ENCODE results near the gene MED15.
"Not testable (repeated sequence)": the region's sequence is repeated elsewhere in the genome, so short reads cannot be mapped to it uniquely, and the experiment has no call there.

MED15 gene

DNA sequence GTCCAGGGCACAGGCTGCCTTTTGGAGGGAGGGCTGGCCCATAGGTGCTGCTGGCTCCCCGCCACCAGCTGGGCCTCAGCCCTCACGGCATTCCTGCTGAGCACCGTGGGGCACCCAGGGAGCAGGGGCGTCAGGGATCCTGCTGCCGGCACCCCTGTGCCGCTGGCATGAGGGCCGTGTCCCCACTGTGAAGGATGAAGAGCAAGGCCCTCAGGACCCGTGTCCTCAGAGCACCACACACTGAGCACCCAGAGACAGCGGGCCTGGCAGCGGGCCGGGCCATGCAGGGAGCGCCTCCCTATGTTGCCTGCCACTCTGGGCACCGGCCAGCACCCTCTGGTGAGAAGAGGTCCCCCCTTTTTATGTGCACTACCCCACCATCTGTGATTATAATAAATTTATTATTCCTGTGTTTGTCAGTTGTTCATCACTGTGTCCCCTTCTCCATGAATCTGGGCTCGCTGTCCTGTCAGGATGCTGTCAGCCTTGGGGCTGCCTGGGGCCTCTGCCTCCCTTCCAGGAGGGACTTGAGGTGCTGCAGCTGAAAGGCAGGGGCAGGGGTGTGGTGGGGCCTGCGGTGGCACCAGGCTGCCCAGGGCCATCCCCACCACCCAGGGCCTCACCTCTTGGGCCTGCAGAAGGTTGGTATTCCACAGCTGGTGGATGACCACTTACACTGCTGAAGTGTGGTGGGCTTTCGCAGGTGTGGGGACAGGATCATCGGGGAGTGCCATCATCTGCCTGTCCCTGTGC is 80.0 kb downstream of the MED15 start:
- no peak for DNase-seq

DNA sequence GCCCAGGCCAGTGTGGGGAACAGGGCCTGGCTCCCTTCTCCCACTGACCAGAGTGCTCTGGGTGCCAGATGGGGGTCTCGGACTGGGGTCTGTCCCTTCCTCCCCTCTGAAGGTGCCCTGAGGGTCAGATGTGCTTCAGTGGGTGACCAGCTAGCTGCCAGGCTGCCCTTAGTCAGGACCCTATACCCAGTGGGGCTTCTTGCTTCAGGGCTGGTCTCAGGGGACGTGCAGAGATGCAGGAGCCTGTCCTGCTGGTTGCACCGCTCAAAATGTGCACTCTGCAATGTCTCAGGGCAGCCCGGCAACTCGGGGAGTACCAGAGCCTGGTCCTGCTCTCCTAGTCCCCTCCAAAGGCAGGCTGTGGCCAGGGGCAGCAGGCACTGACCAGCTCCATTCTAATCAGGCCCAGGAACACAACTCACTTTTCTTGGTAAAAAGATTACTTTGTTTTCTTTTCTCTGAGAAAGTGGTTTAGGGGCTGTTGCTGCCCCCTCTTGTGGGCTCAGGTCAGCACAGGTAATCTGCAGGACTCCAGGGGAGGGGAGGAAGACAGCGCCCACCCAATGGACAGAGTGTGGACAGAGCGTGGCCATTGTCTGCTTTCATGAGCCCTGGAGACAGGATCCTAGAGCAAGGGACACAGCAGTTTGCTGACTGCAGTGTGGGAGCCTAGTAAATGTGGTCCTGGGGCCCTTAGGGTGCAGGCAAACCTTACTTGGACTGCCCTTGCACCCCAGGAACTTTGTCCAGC is 80.9 kb downstream of the MED15 start:
- DNase-seq, result no peak

DNA sequence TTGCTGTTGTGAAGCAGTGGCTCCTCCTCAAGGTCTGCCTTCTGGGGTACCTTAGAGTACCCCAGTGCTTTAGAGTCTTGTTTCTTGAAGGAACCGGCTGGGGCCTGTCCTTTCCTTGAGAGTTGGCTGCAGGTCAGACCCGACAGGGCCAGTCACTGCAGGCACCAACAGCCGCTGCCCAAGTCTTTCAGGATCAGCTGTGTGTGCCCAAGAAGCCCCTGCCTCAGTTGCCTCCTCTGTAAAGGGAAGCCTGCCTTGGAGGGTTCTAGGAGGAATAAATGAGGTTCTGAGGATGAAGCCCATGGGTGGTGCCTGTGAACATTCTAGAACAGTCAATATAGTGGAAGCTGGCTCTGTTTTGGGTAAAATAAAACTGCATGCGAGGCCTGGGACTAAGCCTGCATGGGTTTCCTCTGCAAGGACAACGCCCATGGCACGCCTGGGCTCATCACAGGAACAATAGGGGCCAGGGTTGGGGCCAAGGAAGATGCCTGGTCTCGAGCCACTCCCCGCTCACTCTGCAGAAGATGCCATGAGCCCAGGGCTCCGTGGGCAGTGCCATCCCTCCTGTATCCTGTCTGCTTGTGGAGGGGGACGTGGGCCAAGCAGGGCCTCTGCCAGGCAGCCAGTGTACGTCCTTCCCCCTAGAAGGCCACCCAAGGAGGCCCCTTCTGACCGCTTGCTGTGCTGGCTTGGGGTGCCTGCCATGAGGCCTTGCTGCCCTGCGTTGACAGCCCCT is 81.6 kb downstream of the MED15 start:
- no peak for DNase-seq

DNA sequence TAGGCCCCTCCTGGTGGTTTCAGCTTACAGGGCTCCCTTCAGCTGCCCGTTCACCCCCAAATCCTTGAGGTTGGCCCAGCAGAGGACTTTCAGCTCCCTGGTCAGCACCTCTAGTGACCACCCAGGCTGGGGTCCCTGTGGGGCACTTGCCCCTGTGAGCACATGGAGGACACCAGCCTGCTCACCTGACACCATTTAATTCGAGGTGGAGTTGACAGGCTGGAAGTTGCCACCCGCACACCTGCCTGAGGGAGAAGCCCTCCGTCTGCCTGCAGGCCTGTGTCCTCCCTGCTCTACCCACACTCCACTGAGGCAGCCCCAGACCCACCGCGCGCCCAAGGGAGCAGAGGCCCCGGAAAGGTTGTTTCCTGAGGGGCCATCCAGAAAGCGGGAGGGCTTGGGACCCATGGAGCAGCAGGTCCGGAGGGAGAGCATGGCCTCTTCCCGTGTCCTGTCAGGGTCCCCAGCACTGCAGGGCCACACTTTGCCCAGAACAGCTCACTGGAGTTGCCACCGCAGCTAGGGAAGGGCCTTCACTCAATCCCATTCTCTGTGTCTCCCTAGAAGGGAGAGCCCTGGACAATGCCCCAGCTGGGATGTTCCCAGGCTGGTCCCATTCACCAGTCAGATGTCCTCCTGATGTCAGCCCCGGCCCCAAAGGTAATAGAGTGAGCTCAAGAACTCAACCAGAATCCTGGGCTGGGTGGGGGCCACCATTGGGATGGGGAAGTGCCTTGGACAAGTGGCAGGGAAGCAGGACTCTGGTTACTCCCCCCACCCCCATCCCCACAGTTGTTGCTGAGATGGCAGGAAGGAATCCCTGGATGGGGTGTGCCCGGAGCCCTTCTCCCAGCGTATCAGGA is 82.4 kb downstream of the MED15 start:
- DNase-seq, result no peak

DNA sequence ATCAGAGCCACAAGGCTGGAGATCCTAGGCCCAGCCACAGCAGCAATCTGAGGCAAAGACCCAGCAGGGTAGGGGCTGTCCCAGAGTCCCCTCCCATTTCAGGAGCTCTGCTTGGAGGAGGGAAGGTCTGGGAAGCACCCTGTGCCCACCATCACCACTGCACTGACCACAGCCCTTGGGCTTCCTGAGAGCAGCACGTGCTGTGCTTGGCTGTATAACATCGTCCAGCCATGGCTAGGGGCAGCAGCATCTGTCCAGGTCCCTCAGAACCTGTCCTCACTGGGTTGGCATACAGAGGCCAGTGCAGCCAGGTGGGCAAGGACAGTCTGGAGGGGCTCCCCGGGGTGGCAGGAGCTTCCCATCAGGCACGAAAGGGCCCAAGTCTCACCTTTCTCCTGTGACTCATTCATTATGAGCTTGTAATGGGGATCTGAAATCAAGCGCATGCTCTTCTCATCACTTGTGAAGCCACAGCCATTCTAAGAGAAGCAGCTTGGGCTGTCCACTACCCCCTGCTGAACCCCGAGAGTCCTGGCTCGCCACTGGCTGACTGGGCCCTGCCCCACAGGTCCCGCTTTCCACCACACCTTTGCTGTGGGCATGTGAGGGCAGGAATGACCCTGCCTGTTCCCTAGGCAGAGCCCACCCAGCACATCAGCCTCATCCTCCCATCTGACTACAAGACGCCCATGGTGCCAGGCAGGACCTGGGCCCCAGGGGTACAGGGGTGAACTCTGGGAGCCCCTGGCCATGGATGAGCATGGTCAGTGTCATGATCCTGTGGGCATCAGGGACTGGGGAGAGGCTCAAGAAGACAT is 83.3 kb downstream of the MED15 start:
- no peak for DNase-seq

DNA sequence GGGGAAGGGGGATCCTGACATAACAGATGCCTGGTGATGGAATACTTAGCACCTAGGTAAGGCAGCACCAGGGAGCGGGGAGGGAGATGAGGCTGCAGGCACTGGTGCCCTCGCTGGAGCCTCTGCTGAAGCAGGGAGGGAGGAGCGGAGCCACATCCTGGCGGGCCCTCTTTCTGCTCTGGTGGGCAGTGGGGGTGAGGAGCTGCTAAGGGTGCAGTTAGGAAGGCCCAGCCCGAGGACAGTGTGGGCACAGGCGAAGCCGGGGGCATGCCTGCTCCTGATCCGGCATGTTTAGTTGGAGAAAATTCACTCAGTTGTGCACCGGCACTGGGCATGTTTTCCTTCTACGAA is 83.9 kb downstream of the MED15 start:
- no peak for DNase-seq

DNA sequence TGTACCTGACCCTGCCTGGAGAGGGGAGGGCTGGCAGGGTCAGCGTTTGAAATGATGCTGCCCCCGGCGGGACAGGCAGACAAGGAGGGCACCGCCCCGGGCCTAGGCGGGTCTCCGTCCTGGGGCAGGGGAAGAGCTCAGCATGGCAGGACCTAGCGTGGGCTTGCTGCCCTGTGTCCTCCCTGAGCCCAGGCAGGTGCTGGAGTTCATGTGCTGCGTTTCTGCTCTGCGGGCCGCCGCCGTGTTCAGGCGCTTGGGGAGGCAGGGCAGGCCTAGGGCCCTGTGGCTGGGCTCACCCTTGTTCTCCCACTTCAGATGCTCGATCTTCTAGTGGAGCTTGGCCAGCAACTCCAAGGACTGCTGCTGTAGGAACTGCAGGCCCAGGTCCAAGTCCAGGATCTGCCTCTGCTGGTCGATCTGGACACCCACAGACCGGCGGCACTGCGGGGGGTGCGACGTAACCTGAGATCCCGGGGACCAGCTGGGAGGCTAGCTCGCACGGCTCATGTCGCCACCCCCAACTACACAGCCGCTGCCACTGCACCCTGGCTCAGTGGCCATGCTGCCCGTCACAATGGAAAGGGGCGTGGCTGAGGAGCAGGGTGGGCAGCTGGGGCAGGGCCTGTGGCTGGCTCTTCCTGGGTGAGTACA is 84.4 kb downstream of the MED15 start:
- DNase-seq, result peak; percentile 20

DNA sequence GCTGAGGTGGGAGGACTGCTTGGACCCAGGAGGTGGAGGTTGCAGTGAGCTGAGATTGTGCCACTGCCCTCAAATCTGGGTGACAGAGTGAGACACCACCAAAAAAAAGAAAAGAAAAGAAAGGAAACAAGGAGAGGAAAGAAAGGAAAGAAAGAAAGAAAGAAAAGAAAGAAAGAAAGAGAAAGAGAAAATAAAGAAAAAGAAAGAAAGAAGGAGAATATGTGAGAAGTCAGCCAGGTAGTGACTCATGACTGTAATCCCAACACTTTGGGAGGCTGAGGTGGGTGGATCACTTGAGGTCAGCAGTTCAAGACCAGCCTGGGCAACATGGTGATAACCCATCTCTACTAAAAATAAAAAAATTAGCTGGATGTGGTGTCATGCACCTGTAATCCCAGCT is 86.6 kb downstream of the MED15 start:
- not testable (repeated sequence) for DNase-seq

DNA sequence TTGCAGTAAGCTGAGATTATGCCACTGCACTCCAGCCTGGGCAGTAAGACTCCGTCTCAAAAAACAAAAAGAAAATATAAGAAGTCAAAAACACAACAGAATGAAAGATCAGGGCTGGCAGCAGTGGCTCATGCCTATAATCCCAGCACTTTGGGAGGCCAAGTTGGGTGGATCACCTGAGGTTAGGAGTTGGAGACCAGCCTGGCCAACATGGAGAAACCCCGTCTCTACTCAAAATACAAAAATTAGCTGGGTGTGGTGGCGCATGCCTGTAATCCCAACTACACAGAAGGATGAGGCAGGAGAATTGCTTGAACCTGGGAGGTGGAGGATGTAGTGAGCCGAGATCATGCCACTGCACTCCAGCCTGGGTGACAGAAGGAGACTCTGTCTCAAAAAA is 87.1 kb downstream of the MED15 start:
- not testable (repeated sequence) for DNase-seq

DNA sequence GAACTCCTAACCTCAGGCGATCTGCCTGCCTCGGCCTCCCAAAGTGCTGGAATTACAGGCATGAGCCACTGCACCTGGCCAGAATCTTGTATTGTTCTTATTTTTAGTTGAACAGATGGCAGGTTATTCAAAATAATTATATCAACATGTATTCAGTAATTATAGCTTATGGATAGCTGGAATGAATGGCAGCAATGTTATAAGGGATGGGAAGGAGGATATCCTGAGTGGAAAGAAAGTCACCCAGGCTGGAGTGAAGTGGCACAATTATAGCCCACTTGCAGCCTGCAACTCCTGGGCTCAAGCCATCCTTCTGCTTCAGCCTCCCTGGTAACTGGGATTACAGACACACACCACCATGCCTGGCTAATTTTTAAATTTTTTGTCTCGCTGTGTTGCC is 88.1 kb downstream of the MED15 start:
- DNase-seq, result no peak

DNA sequence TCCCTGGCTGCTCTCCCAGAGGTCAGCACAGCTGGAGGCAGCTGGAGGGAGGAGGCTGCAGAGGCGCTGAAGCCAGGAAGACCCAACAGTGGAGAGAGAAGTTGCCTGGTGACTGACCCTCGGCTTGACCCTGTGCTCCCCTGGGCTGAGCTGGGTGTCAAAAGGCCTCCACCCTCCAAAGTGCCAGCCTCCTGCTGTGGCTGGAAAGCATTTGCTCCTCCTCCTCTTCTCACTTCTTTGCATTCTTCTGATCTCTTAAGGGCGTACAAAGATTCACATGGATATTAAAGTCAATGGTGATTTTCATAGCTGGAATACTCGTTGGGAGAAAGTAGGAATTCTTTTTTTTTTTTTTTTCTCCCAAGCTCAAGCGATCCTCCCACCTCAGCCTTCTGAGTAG is 91.7 kb downstream of the MED15 start:
- DNase-seq, result no peak

DNA sequence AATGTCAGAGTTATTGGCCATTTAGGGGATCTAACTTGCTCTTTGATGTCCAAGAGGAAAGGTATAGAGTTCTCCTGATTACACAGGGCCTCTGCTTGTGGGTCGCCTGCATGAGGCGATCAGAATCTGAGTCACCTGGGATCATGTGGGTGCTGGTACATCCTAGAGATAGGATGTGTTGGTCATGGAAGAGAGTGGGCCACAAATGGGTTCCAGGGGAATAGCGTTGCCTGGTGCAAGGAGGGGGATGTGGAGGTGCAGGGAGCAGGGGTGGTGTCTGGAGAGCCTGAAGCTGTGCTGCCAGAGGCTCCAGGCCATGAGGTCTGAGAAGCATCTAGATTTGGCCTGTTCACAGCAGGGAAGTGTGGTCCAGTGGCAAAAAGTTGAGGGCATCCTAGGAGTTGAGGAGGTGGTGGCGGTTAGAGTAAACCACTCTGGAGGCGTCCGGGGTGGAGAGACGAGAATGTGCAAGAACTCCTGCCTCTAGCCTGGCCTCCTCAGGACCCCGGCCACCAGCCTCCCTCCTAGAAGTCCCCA is 92.8 kb downstream of the MED15 start:
- no peak for DNase-seq

DNA sequence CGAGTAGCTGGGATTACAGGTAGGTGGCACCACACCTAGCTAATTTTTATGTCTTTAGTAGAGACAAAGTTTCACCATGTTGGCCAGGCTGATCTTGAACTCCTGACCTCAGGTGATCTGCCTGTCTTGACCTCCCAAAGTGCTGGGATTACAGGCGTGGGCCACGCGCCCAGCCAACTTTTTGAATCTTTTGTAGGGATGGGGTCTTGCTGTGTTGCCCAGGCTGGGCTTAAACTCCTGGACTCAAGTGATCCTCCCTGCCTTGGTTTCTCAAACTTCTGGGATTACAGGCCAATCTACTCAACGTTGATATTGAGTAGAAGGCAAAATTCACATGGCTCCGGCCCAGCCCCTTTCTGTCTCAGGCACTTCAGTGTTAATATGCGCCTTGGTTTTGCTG is 93.9 kb downstream of the MED15 start:
- DNase-seq, result no peak

DNA sequence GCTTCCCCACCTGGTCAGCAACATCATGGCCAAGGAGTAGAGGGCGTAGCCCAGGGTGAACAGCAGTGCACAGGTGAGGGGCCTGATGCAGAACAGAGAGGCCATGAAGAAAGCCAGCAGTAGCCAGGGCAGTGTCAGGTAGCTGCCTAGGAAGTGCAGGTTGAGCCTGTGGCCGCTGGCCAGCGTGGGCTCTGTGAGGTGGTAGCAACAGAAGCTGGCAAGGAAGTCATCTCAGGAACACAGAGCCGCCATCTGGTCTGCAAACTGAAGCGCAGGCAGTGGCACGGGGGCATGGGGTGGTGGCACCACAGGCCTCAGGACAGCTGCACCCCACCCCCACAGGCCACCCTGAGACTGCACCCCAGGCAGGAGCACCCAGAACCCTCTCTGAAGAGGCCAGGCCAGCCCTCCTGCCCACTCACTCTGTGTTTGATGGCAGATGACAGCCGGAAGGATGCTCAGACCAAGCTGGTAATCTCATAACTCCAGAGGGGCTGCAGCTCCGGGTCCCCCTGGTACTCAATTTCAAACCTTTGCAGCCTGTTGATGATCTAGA is 95.3 kb downstream of the MED15 start:
- DNase-seq, result no peak

DNA sequence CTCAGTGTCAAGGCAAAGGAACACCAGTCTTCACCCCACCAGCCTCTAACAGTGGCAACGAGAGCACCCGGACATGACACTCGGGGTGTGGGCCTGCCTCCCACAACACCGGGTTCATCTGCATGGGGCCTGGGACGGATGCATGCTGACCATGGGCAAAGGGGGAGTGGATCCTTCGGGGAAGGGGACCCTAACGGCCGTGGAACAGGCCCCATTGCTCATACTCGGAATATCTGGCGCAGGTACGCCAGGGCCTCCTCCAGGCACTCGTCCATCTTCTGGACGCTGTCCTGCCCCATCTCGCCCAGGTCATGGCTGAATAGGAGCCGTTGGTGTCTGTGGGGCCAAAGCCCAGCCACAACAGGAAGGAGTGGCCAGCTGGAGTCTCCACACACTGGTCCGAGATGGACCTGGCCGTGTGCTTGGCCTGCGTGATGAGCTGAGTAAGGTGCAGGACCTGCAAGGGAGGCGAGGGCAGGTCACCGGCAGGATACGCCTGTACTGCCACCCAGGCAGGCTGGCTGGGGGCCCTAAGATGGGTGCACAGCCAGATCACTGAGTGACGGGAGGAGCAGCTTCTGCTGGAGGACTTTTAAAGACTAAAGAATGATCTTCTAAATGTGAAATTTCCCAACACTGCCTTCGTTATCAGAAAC is 96.8 kb downstream of the MED15 start:
- no peak for DNase-seq

DNA sequence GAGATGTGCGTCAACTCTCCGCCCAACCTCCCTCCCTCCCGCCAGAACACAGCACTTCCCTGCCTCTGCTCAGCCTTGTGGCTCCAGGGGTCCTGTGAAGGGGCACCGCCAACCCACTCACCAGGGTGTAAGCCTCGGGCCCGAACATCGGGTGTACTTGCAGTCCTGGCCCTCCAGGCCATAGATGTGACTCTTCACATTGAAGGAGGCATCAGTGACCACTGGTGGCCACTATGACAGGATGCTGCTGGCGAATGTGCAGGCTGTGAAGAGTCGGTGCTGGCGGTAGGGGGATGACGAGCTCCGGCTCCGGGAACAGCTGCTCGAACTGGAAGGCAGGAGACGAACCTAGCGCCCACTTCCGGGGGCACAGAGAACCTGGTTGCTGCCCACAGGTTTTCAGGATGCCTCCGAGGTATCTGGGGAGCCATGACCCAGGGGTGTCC is 97.4 kb downstream of the MED15 start:
- no peak for DNase-seq

DNA sequence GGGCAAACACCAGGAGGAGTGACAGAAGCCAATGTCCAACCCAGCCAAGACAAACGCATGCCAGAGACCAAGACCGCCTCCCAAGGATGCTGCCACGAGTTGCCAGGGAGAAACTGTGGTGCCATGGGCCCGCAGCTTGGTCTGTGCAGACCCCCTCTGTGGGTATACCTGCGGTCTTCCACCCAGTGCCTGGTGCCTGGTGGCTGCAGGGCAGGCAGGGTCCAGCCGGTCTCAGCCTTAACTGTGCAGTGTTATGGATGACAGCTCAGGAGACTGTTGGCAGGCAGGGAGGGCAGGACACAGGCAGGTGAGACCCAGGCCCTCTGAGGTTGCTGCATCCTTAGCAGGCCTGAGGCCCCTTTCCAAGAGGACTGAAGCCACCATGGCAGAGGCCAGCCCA is 97.9 kb downstream of the MED15 start:
- DNase-seq, result no peak

DNA sequence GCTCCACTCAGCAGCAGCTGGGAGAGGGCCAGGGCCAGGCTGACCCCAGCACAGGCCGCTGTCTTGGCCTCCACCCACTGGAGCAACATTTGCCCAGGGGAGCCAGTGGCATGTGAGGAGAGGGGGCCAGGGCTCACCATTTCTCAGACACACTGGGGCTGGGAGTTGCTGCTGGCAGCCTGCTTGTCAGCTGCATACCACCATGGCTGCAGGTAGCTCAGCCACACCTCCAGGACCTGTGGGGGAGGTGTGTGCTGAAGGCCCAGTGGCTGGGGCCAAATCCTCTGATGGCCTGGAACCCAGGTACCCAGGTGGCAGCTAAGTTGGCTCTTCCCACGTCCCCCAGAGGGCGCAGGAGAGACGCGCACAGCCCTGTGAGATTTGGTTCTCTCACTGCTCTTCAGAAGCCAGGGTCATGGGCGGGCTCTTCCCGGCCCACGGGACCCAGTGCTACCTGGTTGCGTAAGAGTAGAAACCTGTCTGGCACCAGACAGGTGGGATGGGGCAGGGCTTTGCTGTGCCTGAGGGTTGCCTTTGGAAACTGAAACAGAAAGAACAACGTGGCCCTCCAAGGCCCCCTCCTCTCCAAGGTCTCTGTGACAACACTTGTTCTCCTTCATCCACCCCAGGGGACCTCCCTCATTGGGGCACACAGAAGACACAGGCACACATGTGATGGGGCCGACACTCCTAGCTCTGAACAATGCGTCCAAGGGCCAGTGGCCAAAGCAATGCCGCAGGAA is 98.8 kb downstream of the MED15 start:
- peak; percentile 70 for DNase-seq

DNA sequence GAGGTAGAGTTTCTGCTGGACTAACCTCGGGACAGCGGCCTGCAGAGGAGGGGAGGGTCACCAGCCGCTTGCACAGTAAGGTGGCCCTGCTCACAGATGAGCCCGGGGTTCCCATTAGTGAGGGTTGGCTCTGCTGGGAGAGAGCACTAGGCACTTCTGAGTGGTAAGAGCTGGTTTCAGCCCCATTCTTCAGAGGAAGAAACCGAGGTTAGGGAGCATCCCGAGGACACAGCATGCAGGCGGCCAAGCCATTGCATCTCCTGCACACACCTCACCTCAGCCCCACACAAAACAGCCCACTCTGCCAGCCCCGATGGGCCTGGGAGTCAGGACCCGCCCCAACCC is 99.3 kb downstream of the MED15 start:
- no peak for DNase-seq
